SK-N-SH (cell line): ENCODE measurements around the gene LMBR1.

Experiments used
- CTCF ChIP-seq: fragments of 200-600 bp; sonication (generic); IDR thresholded peaks from 2 replicates; pipeline ENCODE4 v1.6.1; 2017; ENCODE audit warnings: antibody characterized with exemption, mild to moderate bottlenecking, moderate library complexity
- ELF1 ChIP-seq: IDR thresholded peaks from 2 replicates; pipeline ENCODE4 v1.4.0; 2012
- EP300 ChIP-seq, 2 experiments: IDR thresholded peaks; 2 replicates each; pipeline versions ENCODE4 v1.4.0 to v1.6.1; 2012; ENCODE audit warnings: borderline replicate concordance in 1 of 2, low read depth in 1 of 2, low read length in 1 of 2

DNA sequence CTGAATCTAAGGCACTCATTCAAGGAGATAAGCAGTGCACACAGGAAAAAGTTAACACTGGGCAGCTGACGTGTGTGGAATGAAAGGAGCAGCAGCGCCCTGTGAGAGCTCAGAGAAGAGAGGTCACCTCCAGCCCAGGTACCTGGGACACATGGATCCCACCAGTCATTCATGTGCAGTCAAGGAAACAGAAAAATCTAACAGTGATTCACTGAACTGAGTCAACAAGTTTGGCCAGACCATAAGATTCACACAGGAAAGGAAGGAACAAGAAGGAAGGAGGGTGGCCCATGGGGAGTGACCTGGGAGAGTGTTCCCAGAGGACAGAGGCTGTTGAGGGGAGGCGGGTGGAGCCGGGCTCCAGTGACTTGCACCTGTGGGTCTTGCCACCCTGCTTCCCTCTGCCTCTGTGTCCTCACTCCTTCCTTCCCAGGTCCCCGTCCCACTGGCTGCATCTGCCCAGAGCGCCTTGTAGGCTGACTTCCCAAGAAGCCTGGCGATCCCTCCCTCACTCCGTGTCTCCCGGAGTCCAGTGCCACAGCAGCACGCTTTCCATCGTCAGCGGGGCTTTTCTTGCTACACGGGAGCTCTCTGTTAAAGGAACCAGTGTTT, 224.7 kb downstream of the LMBR1 start:
- TF ChIP-seq ELF1 = no peak
- no peak for TF ChIP-seq EP300 (IDR thresholded peaks at IDR 0.05; ENCODE audit: borderline replicate concordance in 1 of 2, low read depth in 1 of 2, low read length in 1 of 2)
- TF ChIP-seq CTCF = no peak
